Stomach (tissue), 4 donors: ENCODE data around the gene TMPRSS12.

Experiments
- CTCF ChIP-seq, 7 experiments: fragments of 450-650 bp in 4 of 7; fragments of 200-600 bp in 3 of 7; sonication (generic) in 3 of 7; IDR thresholded peaks; one replicate each; pipeline ENCODE4 v1.5.1; 2016 to 2019; ENCODE audit warnings: antibody characterized with exemption in 7 of 7, control low read depth in 2 of 7, mild to moderate bottlenecking in 1 of 7
- POLR2A ChIP-seq, 4 donors: fragments of 450-650 bp; IDR thresholded peaks; one replicate each; pipeline ENCODE4 v1.6.1; 2016; ENCODE audit warnings: antibody characterized with exemption in 4 of 4, control low read depth in 2 of 4, mild to moderate bottlenecking in 1 of 4, moderate library complexity in 1 of 4
- POLR2AphosphoS5 ChIP-seq, 3 donors: sonication (generic); formaldehyde crosslinking; IDR thresholded peaks; one replicate each; pipeline ENCODE4 v1.6.1; 2016; ENCODE audit warnings: antibody characterized with exemption in 3 of 3

- TF ChIP-seq CTCF (IDR thresholded peaks at IDR 0.05), result no peak
- no peak for TF ChIP-seq POLR2A (IDR thresholded peaks at IDR 0.05)
- TF ChIP-seq POLR2AphosphoS5 (IDR thresholded peaks at IDR 0.05), result no peak
These were observed 85.1 kb downstream of the TMPRSS12 start for GRCh38 chr12:50927766-50928224.
